Activated effector memory CD4-positive, alpha-beta T cell treated with anti-CD3 and anti-CD28 coated beads, Interleukin-2, amount 50 U/mL, for 16 hours (primary cell): Measurements from ENCODE around the gene CARTPT.

ENCODE experiments used
- DNase-seq: peaks from one replicate; pipeline ENCODE4 v3.0.0-alpha.2; 2020

Gene CARTPT

DNA sequence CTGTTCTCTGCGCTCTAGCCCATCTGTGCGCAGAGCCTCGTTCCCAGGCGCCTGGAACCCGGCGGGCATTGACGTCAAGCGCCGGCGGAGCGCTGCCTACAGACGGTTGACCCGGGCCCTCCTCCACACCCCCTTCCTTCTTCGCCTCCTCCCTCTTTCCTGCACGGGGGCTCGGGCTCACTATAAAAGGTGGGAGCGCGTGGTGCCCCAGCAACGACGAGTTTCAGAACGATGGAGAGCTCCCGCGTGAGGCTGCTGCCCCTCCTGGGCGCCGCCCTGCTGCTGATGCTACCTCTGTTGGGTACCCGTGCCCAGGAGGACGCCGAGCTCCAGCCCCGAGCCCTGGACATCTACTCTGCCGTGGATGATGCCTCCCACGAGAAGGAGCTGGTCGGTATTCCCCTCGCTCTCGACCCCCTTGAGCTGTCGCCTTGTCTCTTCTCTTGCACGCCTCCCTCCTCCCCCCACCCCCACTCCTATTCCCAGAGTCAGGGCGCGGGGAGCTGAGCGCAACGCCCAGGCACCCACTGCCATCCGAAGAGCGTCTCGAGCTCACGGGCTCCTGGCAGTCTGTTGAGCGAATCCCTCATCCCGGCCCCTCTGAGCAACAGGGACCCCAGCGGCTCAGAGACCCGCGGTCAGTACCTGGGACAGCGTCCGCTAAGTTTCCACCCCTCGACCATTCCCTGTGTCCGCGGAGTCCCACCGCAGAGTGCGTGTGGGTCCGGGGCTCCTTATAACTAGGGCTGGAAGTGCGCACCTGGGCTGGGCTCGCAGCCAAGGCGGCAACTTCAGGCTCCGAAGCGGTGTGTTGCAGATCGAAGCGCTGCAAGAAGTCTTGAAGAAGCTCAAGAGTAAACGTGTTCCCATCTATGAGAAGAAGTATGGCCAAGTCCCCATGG lies at the start of gene CARTPT:
CARTPT (plus strand) TSS at position 213 of the 902 bp plus-strand sequence; CDS start at position 232, 19 bp downstream.
- DNase-seq = no peak

DNA sequence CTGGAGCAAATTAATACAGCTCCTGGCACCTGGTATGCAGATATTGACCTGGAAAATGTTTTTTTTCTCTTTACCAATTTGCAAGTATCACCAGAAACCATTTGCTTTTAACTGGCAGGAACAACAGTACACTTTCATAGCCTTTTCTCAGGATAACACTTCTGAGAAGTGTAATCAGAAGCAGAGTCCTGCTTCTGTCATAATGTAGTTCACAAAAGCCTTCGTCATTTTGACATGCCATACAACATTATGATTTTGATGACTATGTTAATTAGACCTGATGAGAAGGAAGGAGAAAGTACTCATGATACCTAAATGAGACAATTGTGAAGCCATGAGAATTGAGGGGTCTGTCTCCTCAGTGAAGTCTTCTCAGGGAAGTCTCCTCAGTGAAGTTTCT lies 41.1 kb upstream of the CARTPT start:
- no peak for DNase-seq

DNA sequence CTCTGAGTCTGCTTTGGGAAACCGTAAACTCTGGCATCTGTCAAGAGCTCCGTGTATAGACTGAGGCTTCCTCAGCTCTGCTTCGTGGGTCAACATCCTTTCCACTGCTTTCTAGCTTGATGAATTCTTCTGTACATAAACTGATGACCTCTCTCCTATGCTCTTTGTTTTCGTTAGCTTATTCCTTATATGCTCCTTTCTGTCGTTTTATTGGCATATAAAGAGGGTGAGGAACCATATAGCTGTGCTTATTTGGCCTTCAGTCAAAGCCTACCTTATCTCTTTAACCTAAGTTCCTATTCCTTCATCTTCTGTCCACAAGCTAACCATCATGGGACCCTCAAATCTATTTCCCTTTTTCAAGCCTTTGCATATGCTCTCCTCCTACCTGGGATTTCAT lies 39.4 kb upstream of the CARTPT start:
- no peak for DNase-seq

DNA sequence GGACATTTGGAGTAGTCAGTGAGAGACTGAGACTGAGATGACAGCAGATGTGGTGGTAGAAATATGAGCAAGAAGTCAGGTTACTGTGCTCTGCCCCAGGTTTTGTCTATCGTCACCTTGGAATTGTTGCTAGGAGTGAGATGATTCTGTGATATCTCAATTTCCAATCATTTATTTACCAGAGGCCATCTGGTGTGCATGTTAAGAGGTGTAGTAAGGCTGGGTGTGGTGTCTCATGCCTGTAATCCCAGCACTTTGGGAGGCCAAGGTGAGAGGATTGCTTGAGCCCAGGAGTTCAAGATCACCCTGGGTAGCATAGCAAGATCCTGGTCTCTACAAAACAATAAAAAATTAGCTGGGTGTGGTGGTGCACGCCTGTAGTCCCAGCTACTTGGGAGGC lies 38.6 kb upstream of the CARTPT start:
- no peak for DNase-seq

DNA sequence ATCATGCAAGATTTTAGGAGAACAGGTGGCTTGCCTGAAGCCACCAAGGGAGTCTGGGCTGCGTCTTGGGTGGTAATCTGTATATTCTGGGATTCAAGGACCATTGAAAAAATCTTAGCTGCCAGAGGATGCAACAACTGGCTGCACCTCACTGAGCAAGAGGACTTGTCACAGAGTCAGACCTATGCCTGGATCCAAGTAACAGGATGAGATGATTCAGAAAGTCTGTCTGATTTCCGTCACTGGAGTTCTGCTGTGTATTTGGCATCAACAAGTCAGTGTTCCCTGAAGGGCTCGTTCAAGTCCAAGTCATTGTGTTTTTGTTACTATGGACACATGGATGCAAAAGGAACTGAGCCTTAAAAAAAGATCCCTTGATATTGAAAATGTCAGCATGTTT lies 37.8 kb upstream of the CARTPT start:
- no peak for DNase-seq

DNA sequence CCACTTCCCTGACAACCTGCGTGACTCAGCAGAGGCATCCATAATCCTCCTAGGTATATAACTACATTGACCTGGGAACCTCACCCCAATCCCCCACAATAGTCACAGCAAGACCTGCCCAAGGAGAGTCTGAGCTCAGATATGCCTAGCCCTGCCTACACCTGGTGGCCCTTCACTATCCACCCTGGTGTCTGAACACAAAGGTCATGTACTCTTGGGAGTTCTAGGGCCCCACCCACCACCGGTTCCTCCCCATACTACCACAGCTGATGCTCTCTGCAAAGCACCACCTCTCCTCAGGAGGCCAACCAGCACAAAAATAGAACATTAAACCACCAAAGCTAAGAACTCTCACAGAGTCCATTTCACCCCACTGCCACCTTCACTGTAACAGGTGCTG lies 34.8 kb upstream of the CARTPT start:
- no peak for DNase-seq

DNA sequence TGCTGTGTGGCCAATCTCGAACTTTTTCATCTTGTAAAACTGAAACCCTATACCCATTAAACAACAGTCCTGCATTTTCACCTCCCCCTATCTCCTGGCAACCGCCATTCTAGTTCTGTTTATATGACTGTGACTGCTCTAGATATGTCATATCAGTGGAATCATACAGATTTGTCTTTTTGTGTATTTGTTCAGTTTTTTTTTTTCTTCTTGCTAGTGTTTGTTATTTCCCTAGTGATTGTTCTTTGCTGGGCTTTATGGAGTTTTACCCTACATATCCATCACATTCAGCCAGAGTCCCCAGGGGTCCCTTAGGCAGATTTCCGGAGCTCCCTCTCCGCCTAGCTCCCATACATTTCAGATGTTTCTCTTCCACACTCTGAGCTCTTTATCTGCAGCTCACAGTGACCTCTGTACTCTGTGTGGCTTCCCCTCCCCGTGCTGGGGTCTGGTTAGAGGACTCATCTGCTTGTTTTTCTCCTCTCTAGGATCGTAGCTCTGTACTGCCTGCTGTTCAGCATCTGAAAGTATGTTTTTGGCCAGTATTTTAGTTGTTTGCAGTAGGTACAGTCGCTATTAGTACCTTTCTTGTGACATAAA lies 25.1 kb upstream of the CARTPT start:
- no peak for DNase-seq

DNA sequence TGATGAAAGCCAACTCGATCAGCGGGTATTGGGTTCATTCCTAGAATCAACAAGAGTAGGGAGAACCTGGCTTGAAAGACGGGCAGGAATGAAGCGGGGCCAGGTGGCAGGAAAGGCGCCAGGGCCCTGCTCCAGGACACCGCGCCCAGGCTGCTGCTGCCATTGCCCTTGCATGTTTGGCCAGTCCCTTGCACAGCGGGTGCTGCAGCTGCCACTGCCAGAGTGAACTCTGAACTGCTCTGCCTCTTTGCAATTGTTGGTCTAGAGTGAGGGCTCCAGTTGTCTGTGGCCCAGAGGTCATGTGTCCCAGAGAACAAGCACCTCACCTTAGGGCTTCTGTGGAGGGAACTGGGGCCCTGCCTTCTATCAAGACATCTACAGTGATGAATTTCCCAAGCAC lies 24.0 kb upstream of the CARTPT start:
- no peak for DNase-seq

DNA sequence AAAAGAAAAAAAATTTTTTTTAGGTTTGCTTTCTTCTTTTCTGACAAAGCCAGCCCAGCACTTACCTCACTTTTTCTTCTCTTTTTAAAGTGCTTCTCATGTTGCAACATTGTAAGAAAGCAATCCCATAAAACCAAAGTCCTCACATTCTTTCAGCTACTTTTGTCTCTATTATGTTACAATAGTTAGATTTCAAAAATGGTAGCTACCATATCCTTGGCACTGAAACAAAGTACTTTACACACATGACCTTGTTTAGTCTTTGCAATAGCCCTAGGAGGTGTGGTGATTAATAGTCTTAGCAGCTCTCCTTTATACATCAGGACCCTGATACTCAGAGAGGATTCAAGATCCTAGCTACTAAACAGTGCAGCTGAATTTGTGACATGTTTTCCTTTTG lies 23.5 kb upstream of the CARTPT start:
- DNase-seq = no peak

DNA sequence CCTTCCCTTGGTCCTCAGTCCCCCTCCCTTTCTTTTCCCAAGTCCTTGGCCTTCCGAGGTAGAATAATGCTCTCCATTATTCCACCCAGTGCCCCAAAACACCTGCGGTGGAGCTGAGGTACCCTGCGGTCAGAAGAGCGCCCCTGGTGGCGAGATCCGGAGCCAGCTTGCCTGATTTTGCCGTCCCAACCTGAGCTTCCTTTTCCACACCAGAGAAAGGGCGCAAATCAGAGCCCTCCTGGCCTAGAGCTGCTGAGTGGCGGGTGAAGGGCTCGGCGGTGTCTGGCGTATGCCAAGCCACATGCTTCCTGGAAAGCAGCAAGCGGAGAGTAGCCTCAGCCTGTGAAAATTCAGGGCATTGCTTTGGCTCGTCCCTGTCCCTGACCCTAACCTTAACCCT lies 21.1 kb upstream of the CARTPT start:
- DNase-seq = no peak

DNA sequence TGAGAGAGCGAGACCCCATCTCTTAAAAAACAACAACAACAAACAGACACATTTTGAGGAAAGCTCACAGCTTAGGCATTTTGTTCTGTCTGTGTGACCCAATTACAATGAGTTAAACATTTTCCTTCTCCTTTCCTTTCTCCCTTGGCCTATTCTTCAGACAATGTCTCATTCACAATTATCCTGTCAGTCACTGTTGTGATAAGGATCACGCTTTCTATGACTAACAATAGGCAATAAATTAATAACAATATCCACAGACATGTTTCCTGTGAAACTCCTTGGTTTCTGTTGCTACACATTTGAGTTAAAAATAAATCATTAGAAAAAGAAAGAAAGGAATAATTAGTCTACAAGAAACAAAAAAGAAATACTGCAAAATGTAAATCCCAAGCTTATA lies 19.8 kb upstream of the CARTPT start:
- no peak for DNase-seq

DNA sequence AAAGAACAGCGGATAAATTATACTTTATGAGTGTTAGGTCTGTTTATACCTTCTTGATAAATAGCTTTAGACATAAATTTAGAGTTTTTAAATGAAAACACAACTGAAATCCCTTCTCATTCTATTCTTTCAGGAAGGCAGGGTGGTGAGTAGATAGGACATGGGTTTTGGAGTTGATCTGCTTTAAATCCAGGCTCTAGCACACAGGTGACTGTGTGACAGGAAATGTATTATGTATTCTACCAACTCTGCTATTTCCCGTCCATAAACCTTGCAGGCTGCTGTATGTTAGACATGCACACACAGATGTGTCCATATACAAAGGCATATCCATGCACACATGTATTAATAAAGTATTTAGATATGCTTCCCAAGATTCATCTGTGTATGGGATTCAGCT lies 19.3 kb upstream of the CARTPT start:
- no peak for DNase-seq

DNA sequence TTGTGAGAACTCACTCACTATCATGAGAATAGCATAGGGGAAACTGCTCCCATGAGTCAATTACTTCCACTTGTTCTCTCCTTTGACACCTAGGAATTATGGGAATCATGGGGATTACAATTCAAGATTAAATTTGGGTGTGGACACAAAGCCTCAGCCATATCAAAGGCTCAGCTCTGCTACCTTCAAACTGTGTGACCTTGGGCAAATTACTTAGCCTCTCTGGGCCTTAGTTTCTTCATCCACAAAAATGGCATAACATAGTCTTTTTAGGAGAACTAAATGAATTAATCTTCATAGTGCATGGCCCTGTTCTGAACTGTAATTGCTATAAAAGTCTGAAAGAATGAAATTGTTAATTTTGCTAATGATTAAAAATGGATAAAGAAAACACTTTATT lies 18.3 kb upstream of the CARTPT start:
- DNase-seq = no peak

DNA sequence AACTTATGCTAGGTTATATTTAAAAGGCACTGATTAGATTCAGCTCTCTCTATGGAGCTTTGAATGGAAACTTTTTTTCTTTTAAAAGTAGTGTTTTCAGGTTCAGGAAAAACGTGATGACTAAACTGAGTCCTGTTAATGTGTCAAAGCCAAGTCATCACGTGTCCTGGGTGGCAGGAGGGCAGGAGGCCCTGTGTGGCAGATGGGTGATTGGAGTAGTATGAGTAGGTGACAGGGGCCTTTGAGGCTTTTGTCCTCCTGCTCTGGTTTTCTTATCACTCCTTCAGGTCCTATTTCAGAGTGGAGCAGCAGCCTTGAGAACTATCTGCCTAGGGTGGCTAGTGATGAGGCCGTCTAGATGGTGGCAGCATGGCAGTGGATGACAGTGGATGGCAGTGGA lies 17.7 kb upstream of the CARTPT start:
- no peak for DNase-seq

DNA sequence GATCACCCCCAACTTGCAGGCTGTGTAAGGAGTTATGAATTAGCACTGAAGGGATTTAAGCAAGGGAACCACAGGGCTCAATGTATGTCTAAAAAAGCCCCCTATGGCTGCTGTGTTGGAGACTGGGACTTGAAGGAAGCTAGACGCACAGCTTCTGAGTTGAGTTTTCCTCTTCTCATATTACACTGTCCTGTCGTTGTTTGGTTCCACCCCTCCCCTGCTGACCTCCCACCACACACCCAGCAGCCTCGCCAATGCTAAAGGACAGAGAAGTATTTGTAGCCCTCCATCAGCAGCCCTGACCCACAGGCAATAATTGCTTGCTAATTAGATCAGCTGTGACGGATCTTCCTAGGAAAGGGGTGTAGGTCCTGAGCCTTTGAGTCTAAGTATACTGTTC lies 15.1 kb upstream of the CARTPT start:
- DNase-seq = no peak

DNA sequence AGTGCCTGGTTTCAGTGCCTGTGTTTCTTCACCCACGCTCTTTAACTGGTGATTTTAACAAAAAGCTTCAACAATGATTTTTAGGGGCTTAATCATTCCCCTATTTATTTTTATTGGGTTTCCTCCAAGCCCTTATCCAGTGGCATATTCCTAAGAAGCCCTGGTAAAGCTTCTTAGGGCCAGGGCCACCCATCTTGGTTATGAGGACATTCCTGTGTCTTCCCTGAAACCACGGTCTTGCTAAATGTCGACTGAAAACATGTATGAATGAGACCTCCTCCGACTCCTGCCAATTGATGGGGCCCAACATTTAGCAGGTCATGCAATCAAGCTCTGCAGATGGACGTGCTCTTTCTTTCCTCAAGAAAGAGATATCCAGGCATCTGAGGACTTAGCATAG lies 13.7 kb upstream of the CARTPT start:
- no peak for DNase-seq

DNA sequence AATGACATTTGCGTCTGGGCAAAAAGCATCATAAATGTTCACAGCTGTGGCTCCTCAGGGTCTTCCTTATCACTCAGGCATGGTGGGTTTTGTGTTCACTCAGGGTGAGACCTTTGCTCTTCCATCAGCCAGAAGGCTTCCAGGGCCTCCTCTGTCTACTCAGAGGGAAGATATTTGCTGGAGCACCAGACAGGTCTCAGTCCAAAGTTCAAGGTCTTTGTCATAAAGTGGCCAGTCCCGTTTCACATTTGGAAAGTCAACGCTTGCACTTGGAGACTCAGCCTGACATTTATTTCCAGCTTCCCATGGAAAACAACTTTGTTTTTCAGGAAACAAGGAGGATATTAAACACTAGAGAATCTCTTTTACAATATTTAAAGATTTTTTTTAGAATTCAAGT lies 12.2 kb upstream of the CARTPT start:
- DNase-seq = no peak

DNA sequence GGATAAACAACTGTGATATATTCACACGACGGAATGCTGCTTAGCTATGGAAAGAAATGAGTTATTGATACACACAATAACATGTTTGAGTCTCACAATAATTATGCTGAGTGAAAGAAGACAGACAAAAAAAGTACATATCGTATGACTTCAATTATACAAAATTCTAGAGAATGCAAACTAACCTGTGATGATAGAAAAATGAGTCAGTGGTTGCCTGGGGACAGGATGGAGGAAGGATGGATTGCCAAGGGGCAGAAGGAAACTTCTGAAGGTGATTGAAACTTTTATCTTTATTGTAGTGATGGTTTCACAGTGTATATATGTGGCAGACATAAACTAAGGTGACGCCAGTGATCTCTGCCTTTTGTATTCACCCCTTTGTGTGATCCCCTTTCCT lies 7.5 kb upstream of the CARTPT start:
- DNase-seq = no peak

DNA sequence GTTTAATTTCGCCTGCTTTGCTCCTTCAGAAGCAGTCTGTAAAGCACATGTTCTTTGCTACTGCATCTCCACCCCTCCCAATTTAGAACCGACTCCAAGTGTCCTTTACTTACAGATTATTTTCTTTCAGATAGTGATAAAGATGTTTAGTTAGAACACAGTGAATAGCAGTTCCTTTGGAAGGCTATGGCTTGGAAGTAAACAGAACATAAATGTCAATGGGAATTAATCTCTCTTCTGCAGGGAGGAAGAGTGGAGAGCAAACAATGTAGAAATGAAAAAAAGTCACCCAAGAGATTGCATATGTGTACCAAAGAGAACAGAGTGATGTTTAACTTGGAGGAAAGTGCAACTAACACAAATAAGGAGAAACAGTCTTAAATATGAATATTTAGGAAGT lies 4.2 kb upstream of the CARTPT start:
- DNase-seq = no peak

DNA sequence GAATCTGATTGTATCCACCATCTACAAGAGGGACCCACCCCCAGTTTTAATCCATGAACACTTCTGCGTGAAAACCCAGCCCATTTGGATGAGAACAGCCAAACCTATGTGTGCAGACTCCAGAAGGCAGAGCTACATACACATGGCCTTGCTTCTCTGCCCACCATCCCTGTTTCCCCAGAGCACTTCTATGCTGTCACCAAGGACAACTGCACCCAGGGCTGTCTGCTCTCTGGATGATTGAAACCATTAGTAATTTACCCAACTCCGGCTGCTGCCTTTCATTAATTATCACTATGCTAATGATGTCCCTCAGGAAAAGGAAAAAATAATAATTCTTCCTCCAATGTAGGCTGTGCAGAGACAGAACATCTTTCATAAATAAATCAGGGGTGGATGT lies 8.9 kb downstream of the CARTPT start:
- DNase-seq = no peak

DNA sequence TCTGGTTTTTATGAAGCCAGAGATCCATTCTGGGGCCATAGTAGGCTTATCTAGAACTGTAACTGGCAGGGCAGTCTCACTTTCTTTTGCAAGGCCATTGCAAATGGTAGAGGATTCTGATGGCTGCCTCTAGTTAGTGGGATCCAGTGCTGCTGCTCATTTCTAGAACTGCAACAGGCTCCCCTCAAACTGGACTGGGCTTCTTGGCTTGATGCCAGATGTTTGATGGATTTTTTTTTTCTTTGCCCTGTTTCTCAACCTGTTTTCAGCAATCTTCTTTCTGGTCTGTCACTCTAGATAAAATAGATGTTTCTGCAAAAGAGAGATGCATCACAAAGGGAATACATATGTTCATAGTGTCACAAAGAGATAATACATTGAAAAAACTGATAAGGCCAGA lies 11.9 kb downstream of the CARTPT start:
- DNase-seq = no peak

DNA sequence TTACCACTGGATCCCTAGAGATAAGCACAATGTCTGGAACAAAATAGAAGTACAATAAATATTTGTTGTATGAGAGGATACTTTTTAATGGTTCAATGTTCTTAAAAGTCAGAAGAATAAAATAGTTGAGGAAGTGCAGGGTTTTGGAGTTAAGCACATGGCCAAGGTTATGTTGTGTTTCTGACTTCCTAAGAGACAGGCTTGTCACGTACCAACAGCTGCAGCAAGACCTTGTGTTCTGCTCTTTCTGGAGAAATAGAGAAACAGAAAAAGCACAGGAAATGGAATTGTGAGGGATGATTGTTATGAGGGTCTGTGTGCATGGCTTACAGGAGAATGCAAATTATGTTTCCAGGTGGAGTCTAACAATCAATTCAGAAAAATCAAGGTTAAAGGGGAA lies 12.9 kb downstream of the CARTPT start:
- DNase-seq = no peak

DNA sequence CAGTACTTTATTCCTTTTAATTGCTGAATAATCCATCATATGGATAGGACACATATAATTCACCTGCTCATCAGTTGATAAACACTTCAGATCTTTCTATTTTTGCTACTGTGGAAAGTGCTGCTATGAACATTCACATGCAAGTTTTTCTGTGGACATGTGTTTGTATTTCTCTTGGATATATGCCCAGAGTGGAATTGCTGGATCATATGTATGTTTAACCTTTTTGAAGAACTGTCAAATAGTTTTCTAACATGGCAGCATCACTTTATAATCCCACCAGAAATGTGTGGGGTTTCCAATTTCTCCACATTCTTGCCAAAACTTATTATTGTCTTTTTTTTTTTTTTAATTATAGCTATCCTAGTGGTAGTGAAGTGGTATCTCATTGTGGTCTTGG lies 15.1 kb downstream of the CARTPT start:
- DNase-seq = no peak

DNA sequence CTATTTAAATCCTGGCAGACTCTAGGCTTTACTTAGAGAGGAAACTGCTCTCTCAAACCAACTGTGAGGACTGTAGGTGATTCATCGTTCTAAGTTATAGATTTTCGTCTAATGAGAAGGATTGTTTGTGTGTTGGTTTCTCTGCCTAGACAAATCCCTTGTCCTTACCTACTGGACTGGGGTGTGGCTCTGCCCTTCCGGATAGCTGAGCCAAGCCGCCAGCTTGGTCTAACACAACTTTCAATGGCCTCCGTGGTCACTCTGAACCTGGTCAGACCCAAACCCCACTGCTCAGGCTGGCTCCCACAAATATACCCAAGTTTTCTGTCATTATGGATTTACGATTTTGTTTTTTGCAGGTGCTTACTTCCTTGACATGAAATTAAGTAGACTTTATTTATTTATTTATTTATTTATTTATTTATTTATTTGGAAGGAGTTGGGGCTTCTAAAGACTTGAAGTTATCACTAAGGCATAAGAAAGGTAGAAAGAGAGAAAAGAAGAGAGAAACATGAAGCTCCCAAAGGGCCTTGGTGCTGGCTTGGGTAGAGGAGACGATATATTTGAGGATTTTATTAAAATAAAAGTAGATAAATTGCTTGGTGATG lies 19.0 kb downstream of the CARTPT start:
- DNase-seq = no peak
